Liver (tissue), 9 donors: ENCODE measurements around the gene CRK. TPM values are rescaled to one million over a fixed set of nuclear protein-coding genes. Genes with fewer than 3 reads are reported as not detected.

Experiments used
- DNase-seq: peaks from one replicate; pipeline ENCODE4 v3.0.0-alpha.2; 2017; ENCODE audit warnings: low spot score
- H3K27ac ChIP-seq, 2 donors: one replicate each; pipeline ENCODE4 v1.7.0; 2013; ENCODE audit warnings: inconsistent platforms in 2 of 2, low read length in 2 of 2, control low read depth in 1 of 2, low read depth in 1 of 2, mild to moderate bottlenecking in 1 of 2
- H3K27me3 ChIP-seq, 4 donors: one replicate each; pipeline versions ENCODE4 v1.6.1 to v1.7.0; 2013; ENCODE audit warnings: low read length in 3 of 4, inconsistent platforms in 1 of 4, mild to moderate bottlenecking in 1 of 4, moderate library complexity in 1 of 4; ENCODE audit not compliant: control insufficient read depth in 4 of 4, insufficient read depth in 4 of 4
- H3K36me3 ChIP-seq, 4 donors: one replicate each; pipeline versions ENCODE4 v1.6.1 to v1.7.0; 2013; ENCODE audit warnings: low read length in 3 of 4, mild to moderate bottlenecking in 3 of 4, low read depth in 1 of 4, moderate library complexity in 1 of 4; ENCODE audit not compliant: control insufficient read depth in 4 of 4, insufficient read depth in 3 of 4
- H3K4me1 ChIP-seq, 4 donors: one replicate each; pipeline versions ENCODE4 v1.6.1 to v1.7.0; 2013; ENCODE audit warnings: low read length in 3 of 4, mild to moderate bottlenecking in 3 of 4, moderate library complexity in 1 of 4; ENCODE audit not compliant: control insufficient read depth in 4 of 4, insufficient read depth in 4 of 4
- H3K4me3 ChIP-seq, 3 donors: one replicate each; pipeline versions ENCODE4 v1.6.1 to v1.7.0; 2013; ENCODE audit warnings: low read length in 3 of 3, control low read depth in 1 of 3, low read depth in 1 of 3, mild to moderate bottlenecking in 1 of 3
- H3K9ac ChIP-seq, 2 donors: one replicate each; pipeline ENCODE4 v1.7.0; 2013; ENCODE audit warnings: low read length in 2 of 2, mild to moderate bottlenecking in 2 of 2, moderate library complexity in 2 of 2, control low read depth in 1 of 2, low read depth in 1 of 2
- H3K9me3 ChIP-seq, 4 donors: one replicate each; pipeline versions ENCODE4 v1.6.1 to v1.7.0; 2013; ENCODE audit warnings: low read length in 3 of 4; ENCODE audit not compliant: control insufficient read depth in 4 of 4
- EGR1 ChIP-seq, 2 donors: IDR thresholded peaks; 2 replicates each; pipeline ENCODE4 v1.6.1; 2016 to 2018; ENCODE audit warnings: antibody characterized with exemption in 2 of 2, low read depth in 2 of 2
- FOXA2 ChIP-seq: IDR thresholded peaks from 2 replicates; pipeline ENCODE4 v1.6.1; 2016; ENCODE audit warnings: antibody characterized with exemption
- GABPA ChIP-seq, 2 donors: IDR thresholded peaks in 1 of 2; conservative IDR thresholded peaks in 1 of 2; 2 replicates each; pipeline ENCODE4 v1.6.1; 2016; ENCODE audit warnings: antibody characterized with exemption in 2 of 2, mild to moderate bottlenecking in 1 of 2, moderate library complexity in 1 of 2
- HNF4A ChIP-seq, 2 donors: conservative IDR thresholded peaks; 2 replicates each; pipeline ENCODE4 v1.6.1; 2016; ENCODE audit warnings: antibody characterized with exemption in 2 of 2, mild to moderate bottlenecking in 2 of 2
- JUND ChIP-seq, 2 donors: IDR thresholded peaks; 2 replicates each; pipeline ENCODE4 v1.6.1; 2016; ENCODE audit warnings: antibody characterized with exemption in 2 of 2
- NR2F2 ChIP-seq: IDR thresholded peaks from 2 replicates; pipeline ENCODE4 v1.6.1; 2016; ENCODE audit warnings: antibody characterized with exemption
- RAD21 ChIP-seq, 2 donors: IDR thresholded peaks; 2 replicates each; pipeline ENCODE4 v1.6.1; 2016; ENCODE audit warnings: antibody characterized with exemption in 2 of 2, mild to moderate bottlenecking in 2 of 2
- RXRA ChIP-seq, 2 donors: IDR thresholded peaks; 2 replicates each; pipeline ENCODE4 v1.6.1; 2017 to 2018; ENCODE audit warnings: antibody characterized with exemption in 2 of 2, mild to moderate bottlenecking in 1 of 2
- SP1 ChIP-seq: IDR thresholded peaks from 2 replicates; pipeline ENCODE4 v1.6.1; 2018; ENCODE audit warnings: antibody characterized with exemption, mild to moderate bottlenecking
- TAF1 ChIP-seq: conservative IDR thresholded peaks from 2 replicates; pipeline ENCODE4 v1.6.1; 2016; ENCODE audit warnings: antibody characterized with exemption, mild to moderate bottlenecking
- WGBS: extraction: QIAGEN DNeasy Blood & Tissue Kit; methylation state at CpG from one replicate; pipeline ENCODE4 v1.1.7; 2013; 5-methylcytosine and 5-hydroxymethylcytosine counted together
- polyA plus RNA-seq, 2 donors: library from polyadenylated mRNA; stranded (reverse) in 1 of 2; unstranded in 1 of 2; fragments of 200-250 nt in 1 of 2; fragments of >200 nt in 1 of 2; fragmentation: Nextera tagmentation in 1 of 2; extraction: Ambion mirVana in 1 of 2; gene quantifications; one replicate each; pipeline versions ENCODE4 v1.2.1 to v1.2.3, GENCODE V29; 2013 to 2015
- total RNA-seq, 2 donors: library from RNA; depleted of rRNA; stranded (reverse); fragments of >200 nt; gene quantifications; one replicate each; pipeline ENCODE4 v1.2.3, GENCODE V29; 2014
- TF ChIP-seq, protein P1 (sequence below): IDR thresholded peaks from 2 replicates; pipeline ENCODE4 v1.6.1; 2016; ENCODE audit warnings: antibody characterized with exemption, mild to moderate bottlenecking
- TF ChIP-seq, protein P2 (sequence below): IDR thresholded peaks from 2 replicates; pipeline ENCODE4 v1.6.1; 2016; ENCODE audit warnings: antibody characterized with exemption
- donor health status: healthy.
- donor health status: healthy.
- donor health status: healthy.
- donor health status: healthy.
- donor health status: healthy.

CRK gene
- total and polyA plus RNA-seq, 4 donors, result 29.5 to 69.9 (median 34.8) TPM

DNA sequence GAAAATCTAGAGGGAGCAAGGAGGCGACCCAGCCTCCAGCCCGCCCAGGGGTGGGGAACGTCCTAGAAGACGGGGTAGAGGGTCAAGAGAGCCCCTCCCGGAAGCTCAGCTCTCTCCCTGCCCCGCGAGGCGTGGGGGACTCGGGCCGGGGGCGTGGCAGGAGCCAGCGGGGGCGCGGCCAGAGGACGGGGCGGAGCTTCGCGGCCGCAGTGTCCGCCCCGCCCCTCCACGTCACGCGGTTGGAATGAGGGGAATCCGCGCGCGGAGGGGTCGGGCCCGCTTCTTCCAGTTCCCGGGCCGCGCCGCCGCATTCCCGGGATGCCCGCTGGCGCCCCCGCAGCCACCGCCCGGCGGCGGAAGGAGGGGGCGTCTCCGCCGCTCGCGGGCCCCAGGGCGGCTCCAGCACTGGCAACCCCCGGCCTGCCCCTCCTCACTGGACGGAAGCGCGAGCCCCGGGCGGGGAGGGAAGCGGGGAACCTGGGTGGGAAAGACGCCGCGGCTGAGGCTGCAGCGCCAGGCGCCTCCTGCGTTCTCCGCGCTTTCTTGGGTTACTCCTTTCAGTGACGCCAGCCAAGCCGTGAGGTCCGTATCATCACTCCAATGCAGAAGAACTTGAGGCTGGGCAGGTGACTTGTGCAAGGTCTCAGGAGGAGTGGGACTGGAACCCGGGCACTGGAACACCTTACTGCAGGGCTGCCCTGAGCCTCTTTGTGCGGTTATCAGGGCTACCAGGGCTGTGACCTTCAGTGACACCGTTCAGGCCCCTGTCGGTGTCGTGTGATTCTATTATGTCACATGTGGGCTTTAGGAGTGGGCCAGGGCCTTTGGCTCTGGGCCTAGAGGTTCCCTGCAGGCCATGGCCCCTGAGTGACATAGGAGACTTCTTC, 32.1 kb upstream of the CRK start:
- TF ChIP-seq RXRA (IDR thresholded peaks at IDR 0.05) (peak in 1 of 2 donors; percentile 42), FOXA2 (no peak), GABPA (IDR thresholded peaks at IDR 0.05 in 1 of 2, conservative IDR thresholded peaks at IDR 0.05 in 1 of 2) (no peak)
- TF ChIP-seq, protein P1, sequence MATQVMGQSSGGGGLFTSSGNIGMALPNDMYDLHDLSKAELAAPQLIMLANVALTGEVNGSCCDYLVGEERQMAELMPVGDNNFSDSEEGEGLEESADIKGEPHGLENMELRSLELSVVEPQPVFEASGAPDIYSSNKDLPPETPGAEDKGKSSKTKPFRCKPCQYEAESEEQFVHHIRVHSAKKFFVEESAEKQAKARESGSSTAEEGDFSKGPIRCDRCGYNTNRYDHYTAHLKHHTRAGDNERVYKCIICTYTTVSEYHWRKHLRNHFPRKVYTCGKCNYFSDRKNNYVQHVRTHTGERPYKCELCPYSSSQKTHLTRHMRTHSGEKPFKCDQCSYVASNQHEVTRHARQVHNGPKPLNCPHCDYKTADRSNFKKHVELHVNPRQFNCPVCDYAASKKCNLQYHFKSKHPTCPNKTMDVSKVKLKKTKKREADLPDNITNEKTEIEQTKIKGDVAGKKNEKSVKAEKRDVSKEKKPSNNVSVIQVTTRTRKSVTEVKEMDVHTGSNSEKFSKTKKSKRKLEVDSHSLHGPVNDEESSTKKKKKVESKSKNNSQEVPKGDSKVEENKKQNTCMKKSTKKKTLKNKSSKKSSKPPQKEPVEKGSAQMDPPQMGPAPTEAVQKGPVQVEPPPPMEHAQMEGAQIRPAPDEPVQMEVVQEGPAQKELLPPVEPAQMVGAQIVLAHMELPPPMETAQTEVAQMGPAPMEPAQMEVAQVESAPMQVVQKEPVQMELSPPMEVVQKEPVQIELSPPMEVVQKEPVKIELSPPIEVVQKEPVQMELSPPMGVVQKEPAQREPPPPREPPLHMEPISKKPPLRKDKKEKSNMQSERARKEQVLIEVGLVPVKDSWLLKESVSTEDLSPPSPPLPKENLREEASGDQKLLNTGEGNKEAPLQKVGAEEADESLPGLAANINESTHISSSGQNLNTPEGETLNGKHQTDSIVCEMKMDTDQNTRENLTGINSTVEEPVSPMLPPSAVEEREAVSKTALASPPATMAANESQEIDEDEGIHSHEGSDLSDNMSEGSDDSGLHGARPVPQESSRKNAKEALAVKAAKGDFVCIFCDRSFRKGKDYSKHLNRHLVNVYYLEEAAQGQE, result no peak
- H3K27ac ChIP-seq, result peak overlapping the region; percentile 63 to 76
- peaks cover 0 to 4% (median 1%) of the 10 kb centered on the region in 4 donors for H3K36me3 ChIP-seq
- no peaks in the 10 kb centered on the region for H3K9me3 ChIP-seq
- H3K4me1 ChIP-seq, result peaks cover 16 to 72% (median 37%) of the 10 kb centered on the region in 4 donors
- no peaks in the 10 kb centered on the region for H3K27me3 ChIP-seq
- H3K4me3 ChIP-seq, result peak overlapping the region; percentile 20 to 61 (median 44)
- peak; percentile 84 for DNase-seq
- peak overlapping the region; percentile 42 to 55 for H3K9ac ChIP-seq
- WGBS, result 4% methylated on average over 72 of the region's 72 CpGs

DNA sequence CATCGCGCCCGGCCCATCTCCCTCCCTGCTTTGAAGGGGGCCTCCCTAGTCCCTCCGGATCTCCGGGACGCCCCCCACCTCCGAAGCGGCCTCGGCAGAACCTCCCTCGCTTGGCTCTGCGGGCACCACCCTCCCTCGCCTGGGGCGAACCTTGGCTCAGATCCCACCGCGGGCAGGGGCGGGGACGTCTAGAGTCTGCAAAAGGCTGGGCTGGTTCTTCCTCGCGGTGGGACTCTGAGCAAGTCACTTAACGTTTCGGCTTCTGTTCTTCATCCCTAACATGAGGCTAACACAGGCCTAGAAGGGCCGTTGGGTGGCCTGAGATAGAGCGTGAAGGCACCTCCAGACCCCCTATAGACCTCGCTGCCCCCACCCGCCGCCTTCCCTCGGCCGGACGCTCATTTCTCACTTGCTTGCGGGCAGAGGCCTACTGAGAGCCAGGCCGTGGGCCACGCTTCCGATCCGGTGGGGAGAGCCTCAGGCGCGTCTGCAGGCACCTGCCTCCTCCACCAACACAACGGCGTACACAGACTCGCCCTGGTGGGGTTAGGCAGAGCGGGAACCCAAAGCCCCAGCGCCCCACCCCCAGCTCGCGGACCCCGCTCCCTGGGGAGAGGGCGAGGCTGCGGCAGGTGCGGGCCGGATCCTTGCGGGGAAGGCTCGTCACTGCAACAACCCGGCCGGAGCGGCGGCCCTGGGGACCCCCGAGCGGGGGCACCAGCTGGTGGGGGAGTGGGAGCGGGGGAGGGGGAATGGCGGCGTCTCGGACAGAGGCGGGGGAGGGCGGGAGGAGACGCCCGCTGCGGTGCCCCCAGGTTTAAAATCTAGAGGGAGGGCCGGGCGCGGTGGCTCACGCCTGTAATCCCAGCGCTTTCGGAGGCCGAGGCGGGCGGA, 31.0 kb upstream of the CRK start:
- Histone ChIP-seq H3K27me3 (no peaks in the 10 kb centered on the region), H3K9me3 (no peaks in the 10 kb centered on the region), H3K4me3 (peak overlapping the region in 1 of 3 donors; percentile 61), H3K4me1 (peaks cover 13 to 72% (median 35%) of the 10 kb centered on the region in 4 donors), H3K27ac (peak overlapping the region; percentile 84 to 88), H3K36me3 (peaks cover 0 to 9% (median 3%) of the 10 kb centered on the region in 4 donors), H3K9ac (peak overlapping the region in 1 of 2 donors; percentile 4)
- 50% methylated on average over 74 of the region's 74 CpGs for whole genome bisulfite sequencing
- DNase-seq, result peak; percentile 73
- TF ChIP-seq SP1 (no peak), TAF1 (no peak), NR2F2 (no peak), EGR1 (IDR thresholded peaks at IDR 0.05; ENCODE audit: low read depth in 2 of 2) (no peak), GABPA (IDR thresholded peaks at IDR 0.05 in 1 of 2, conservative IDR thresholded peaks at IDR 0.05 in 1 of 2) (no peak), HNF4A (conservative IDR thresholded peaks at IDR 0.05) (no peak), RAD21 (IDR thresholded peaks at IDR 0.05) (no peak), JUND (IDR thresholded peaks at IDR 0.05) (no peak)
- TF ChIP-seq, protein P2, sequence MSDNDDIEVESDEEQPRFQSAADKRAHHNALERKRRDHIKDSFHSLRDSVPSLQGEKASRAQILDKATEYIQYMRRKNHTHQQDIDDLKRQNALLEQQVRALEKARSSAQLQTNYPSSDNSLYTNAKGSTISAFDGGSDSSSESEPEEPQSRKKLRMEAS, result no peak
